Fibroblast of lung (primary cell): ENCODE measurements around the gene PDZD7.

Source experiments
- EZH2 ChIP-seq: IDR thresholded peaks from 2 replicates; pipeline ENCODE4 v1.5.1; 2012; ENCODE audit warnings: low read length, control low read depth, mild to moderate bottlenecking; ENCODE audit errors: missing control alignments
- TF ChIP-seq, protein P1 (sequence below), 2 donors: IDR thresholded peaks in 1 of 2; conservative IDR thresholded peaks in 1 of 2; 1 replicate in 1 of 2; 2 replicates in 1 of 2; pipeline ENCODE4 v1.5.1; 2011 to 2012; ENCODE audit warnings: low read length in 2 of 2, control low read depth in 1 of 2, inconsistent platforms in 1 of 2, low read depth in 1 of 2, mild to moderate bottlenecking in 1 of 2

DNA sequence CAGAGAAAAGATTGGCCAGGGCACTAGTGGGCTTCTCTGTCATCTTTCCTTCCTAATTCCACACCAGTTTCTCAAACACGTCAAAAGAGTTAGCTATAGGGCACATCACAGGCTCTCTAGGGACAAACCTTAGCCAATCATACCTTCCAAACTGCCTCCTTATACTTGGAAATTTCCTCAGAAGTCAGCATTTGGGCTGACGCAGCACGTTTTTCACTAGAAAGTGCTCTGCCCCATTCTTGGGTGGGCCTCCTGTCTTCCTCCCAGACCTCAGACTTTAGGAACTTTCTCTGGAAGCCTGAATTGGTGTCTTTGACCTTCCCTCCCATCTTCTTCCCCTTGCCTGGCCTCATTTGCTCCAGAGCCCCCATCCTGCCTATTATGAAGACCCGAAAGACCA, 11.2 kb upstream of the PDZD7 start:
- TF ChIP-seq, protein P1, sequence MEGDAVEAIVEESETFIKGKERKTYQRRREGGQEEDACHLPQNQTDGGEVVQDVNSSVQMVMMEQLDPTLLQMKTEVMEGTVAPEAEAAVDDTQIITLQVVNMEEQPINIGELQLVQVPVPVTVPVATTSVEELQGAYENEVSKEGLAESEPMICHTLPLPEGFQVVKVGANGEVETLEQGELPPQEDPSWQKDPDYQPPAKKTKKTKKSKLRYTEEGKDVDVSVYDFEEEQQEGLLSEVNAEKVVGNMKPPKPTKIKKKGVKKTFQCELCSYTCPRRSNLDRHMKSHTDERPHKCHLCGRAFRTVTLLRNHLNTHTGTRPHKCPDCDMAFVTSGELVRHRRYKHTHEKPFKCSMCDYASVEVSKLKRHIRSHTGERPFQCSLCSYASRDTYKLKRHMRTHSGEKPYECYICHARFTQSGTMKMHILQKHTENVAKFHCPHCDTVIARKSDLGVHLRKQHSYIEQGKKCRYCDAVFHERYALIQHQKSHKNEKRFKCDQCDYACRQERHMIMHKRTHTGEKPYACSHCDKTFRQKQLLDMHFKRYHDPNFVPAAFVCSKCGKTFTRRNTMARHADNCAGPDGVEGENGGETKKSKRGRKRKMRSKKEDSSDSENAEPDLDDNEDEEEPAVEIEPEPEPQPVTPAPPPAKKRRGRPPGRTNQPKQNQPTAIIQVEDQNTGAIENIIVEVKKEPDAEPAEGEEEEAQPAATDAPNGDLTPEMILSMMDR (conservative IDR thresholded peaks at IDR 0.05 in 1 of 2, IDR thresholded peaks at IDR 0.05 in 1 of 2; ENCODE audit: low read depth in 1 of 2, low read length in 2 of 2), result no peak
- TF ChIP-seq EZH2, result no peak
